HCT116 (cell line): ENCODE data around the gene PLOD2.

Source experiments
- CTCF ChIP-seq, 3 experiments: fragments of 200-600 bp in 1 of 3; sonication (generic) in 1 of 3; IDR thresholded peaks in 2 of 3; conservative IDR thresholded peaks in 1 of 3; 2 replicates each; pipeline ENCODE4 v1.5.1; 2012 to 2017; ENCODE audit warnings: low read depth in 2 of 3, low read length in 2 of 3, antibody characterized with exemption in 1 of 3, borderline replicate concordance in 1 of 3, control low read depth in 1 of 3, mild to moderate bottlenecking in 1 of 3, mixed read lengths in 1 of 3, mixed run types in 1 of 3, moderate library complexity in 1 of 3; ENCODE audit not compliant: insufficient read depth in 1 of 3
- POLR2A ChIP-seq: IDR thresholded peaks from 2 replicates; pipeline ENCODE4 v1.7.0; 2011; ENCODE audit warnings: borderline replicate concordance; ENCODE audit not compliant: insufficient read depth, insufficient read length; ENCODE audit errors: extremely low read depth
- ZFX ChIP-seq: fragments of 450-650 bp; IDR thresholded peaks from 2 replicates; pipeline ENCODE4 v1.6.1; 2017

- TF ChIP-seq ZFX (no peak), CTCF (IDR thresholded peaks at IDR 0.05 in 2 of 3, conservative IDR thresholded peaks at IDR 0.05 in 1 of 3; ENCODE audit: borderline replicate concordance in 1 of 3, insufficient read depth in 1 of 3, low read depth in 2 of 3, low read length in 2 of 3) (no peak), POLR2A (no peak)
These were observed 61.7 kb downstream of the PLOD2 start for GRCh38 chr3:146099316-146099715.
